Measurements from ENCODE around the gene TMEM82.
"Not testable (repeated sequence)": the region's sequence is repeated elsewhere in the genome, so short reads cannot be mapped to it uniquely, and the experiment has no call there.

TMEM82 gene

GRCh38 chr1:15742339-15742801, at the start of gene TMEM82:
TMEM82 (plus strand) TSS chr1:15742499; CDS start chr1:15742560, 61 bp downstream.
- no peak for DNase-seq

- DNase-seq: peak; percentile 64
Measured at GRCh38 chr1:15693371-15693770, 48.9 kb upstream of the TMEM82 start.

GRCh38 chr1:15696956-15697521, 45.3 kb upstream of the TMEM82 start:
- no peak for DNase-seq

GRCh38 chr1:15698201-15698600, 44.1 kb upstream of the TMEM82 start:
- DNase-seq: no peak

- not testable (repeated sequence) for DNase-seq
Measured at GRCh38 chr1:15699321-15699720, 43.0 kb upstream of the TMEM82 start.

- no peak for DNase-seq
Measured at GRCh38 chr1:15700508-15700907, 41.8 kb upstream of the TMEM82 start.

GRCh38 chr1:15701784-15702183, 40.5 kb upstream of the TMEM82 start:
- DNase-seq: no peak

GRCh38 chr1:15702722-15703550, 39.4 kb upstream of the TMEM82 start:
- DNase-seq: peak; percentile 67

GRCh38 chr1:15703562-15703961, 38.7 kb upstream of the TMEM82 start:
- DNase-seq: no peak

GRCh38 chr1:15704526-15705183, 37.6 kb upstream of the TMEM82 start:
- no peak for DNase-seq

- DNase-seq: no peak
Measured at GRCh38 chr1:15705184-15705566, 37.1 kb upstream of the TMEM82 start.

GRCh38 chr1:15706751-15707150, 35.5 kb upstream of the TMEM82 start:
- no peak for DNase-seq

- no peak for DNase-seq
Measured at GRCh38 chr1:15707239-15707925, 34.9 kb upstream of the TMEM82 start.

GRCh38 chr1:15708486-15709137, 33.7 kb upstream of the TMEM82 start:
- DNase-seq: no peak

- DNase-seq: no peak
Measured at GRCh38 chr1:15709226-15709625, 33.1 kb upstream of the TMEM82 start.

GRCh38 chr1:15712168-15712567, 30.1 kb upstream of the TMEM82 start:
- peak; percentile 20 for DNase-seq

GRCh38 chr1:15714406-15715136, 27.7 kb upstream of the TMEM82 start:
- peak; percentile 32 for DNase-seq

GRCh38 chr1:15717418-15718125, 24.7 kb upstream of the TMEM82 start:
- DNase-seq: no peak

GRCh38 chr1:15718199-15718601, 24.1 kb upstream of the TMEM82 start:
- no peak for DNase-seq

- no peak for DNase-seq
Measured at GRCh38 chr1:15719381-15720120, 22.7 kb upstream of the TMEM82 start.

GRCh38 chr1:15720861-15721260, 21.4 kb upstream of the TMEM82 start:
- DNase-seq: no peak

Data from NCI-H82 (cell line).